GM13976 (cell line): Measurements from ENCODE around the gene POLE.

Source experiments
- DNase-seq: peaks from one replicate; pipeline ENCODE4 v3.0.0; 2012; ENCODE audit warnings: low spot score
- in situ Hi-C: fragments of 300-500 bp; cut with MboI; formaldehyde crosslinking; loops from one replicate; pipeline ENCODE4 v1.12.0; 2022; ENCODE audit warnings: low sequenced_read_pairs, mixed read lengths, inconsistent platforms; ENCODE audit not compliant: unreplicated experiment
- TF ChIP-seq, protein P1 (sequence below): IDR thresholded peaks from 2 replicates; pipeline ENCODE4 v1.5.1; 2012; ENCODE audit warnings: borderline replicate concordance, mild to moderate bottlenecking; ENCODE audit not compliant: insufficient read depth; ENCODE audit errors: extremely low read depth, missing control alignments, control extremely low read depth

The POLE gene

DNA sequence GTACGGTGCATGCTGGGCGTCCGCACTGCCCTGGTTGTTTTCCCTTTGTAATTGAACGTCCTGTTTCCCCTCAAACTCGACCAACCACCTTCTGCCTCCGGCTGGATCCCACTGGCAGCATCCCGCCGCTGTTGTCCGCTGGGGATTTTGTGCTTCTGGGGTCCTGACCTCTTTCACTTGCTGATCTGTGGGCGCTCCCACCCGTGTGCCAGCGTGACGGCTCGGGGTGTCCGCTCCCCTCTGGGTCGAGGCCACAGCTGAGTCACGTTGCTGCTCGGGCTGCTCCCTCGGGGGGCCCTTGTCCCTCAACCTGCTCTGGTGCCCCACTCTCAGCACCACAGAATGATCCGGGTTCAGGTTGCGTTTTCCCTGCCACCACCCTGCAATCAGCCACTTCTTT lies 31.5 kb upstream of the POLE start:
- in situ Hi-C loops: no loop called here
- TF ChIP-seq, protein P1, sequence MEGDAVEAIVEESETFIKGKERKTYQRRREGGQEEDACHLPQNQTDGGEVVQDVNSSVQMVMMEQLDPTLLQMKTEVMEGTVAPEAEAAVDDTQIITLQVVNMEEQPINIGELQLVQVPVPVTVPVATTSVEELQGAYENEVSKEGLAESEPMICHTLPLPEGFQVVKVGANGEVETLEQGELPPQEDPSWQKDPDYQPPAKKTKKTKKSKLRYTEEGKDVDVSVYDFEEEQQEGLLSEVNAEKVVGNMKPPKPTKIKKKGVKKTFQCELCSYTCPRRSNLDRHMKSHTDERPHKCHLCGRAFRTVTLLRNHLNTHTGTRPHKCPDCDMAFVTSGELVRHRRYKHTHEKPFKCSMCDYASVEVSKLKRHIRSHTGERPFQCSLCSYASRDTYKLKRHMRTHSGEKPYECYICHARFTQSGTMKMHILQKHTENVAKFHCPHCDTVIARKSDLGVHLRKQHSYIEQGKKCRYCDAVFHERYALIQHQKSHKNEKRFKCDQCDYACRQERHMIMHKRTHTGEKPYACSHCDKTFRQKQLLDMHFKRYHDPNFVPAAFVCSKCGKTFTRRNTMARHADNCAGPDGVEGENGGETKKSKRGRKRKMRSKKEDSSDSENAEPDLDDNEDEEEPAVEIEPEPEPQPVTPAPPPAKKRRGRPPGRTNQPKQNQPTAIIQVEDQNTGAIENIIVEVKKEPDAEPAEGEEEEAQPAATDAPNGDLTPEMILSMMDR: no peak
- no peak for DNase-seq

DNA sequence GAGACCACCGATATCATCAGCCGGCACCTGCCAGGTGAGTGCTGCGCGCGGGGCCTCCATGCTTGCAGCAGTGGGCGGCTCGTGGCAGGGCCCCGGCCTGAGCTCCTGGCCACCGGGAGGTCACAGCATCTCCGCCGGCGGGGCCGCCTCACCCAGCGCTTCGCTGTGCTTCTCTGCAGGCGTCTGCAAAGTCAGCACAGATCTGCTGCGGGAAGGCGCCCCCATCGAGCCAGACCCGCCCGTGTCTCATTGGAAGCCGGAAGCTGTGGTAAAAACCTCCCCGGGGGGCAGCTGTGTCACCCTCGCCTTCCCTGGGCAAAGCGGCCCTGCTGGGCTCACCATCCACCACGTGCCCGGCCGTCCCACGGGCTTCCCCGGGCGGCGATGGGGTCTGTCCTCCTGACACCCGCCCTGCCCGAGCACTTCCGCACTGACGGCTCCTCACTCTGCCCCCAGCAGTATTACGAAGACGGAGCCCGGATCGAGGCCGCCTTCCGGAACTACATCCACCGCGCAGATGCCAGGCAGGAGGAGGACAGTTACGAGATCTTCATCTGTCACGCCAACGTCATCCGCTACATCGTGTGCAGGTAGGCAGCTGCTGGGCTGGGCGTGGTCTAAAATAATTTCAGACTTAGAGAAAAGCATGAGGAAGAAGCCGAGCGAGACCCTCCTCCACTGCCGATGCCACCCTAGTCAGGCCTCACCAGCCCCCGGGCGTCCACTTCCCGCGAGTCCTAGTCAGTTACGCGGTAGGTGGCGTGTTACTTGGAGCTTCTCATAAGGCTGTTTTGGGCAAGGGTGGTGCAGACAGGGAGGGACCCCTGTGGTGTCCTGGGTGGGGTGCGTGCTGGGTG lies 30.6 kb upstream of the POLE start:
- DNase-seq: no peak
- in situ Hi-C loops: no loop called here
- TF ChIP-seq, protein P1: no peak

- DNase-seq: no peak
- in situ Hi-C loops: no loop called here
- TF ChIP-seq, protein P1: no peak
Observed at GRCh38 chr12:132717011-132717410, 29.9 kb upstream of the POLE start.

DNA sequence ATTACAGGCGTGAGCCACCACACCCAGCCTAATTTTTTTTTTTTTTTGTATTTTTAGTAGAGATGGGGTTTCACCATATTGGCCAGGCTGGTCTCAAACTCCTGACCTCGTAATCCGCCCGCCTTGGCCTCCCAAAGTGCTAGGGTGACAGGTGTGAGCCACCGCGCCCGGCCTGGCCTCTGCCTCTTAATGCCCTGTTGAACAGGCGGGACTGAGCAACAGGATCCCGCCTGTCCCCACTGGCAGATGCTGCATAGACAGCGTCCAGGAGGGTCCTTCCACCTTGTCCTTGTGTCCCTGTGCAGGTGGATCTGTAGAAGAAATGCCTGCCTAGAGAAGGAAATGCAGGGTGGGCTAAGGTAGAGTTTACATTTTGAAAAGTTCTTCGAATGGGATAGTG lies 29.2 kb upstream of the POLE start:
- TF ChIP-seq, protein P1: no peak
- no peak for DNase-seq
- in situ Hi-C loops: no loop called here

GRCh38 chr12:132715874-132716273 lies 28.7 kb upstream of the POLE start:
- no peak for DNase-seq
- TF ChIP-seq, protein P1: no peak
- in situ Hi-C loops: no loop called here

GRCh38 chr12:132713123-132713522 lies 26.0 kb upstream of the POLE start:
- TF ChIP-seq, protein P1: no peak
- in situ Hi-C loops: no loop called here

More at GRCh38 chr12:132713123-132713522, 26.0 kb upstream of the POLE start:
- no peak for DNase-seq
